A673 (cell line): Measurements from ENCODE around the gene BCAR3. TPM values are rescaled to one million over a fixed set of nuclear protein-coding genes. Genes with fewer than 3 reads are reported as not detected.

Experiments used
- BruUV-seq: library from RNA; stranded (reverse); fragments of 400-500 nt; replicated peaks from 2 replicates; lab custom pipeline; 2021; lab: Mats Ljungman, UMichigan
- CTCF ChIA-PET: fragments of 300-600 bp; sonication (Branson Sonifier 250); formaldehyde crosslinking; loops from one replicate; lab custom pipeline; 2022; ENCODE audit warnings: antibody characterized with exemption; lab: Charles Lee
- POLR2A ChIA-PET: fragments of 300-600 bp; sonication (Branson Sonifier 250); formaldehyde crosslinking; loops from one replicate; lab custom pipeline; 2022; ENCODE audit warnings: antibody characterized with exemption; ENCODE audit not compliant: low non-redundant PET; lab: Charles Lee
- DNase-seq: peaks from one replicate; pipeline ENCODE4 v3.0.0-alpha.2; 2015; ENCODE audit warnings: low spot score
- H3K27ac ChIP-seq: fragments of 200-600 bp; sonication (generic); 2 replicates; pipeline ENCODE4 v1.5.1; 2016; ENCODE audit warnings: mixed run types, low read depth, mild to moderate bottlenecking, mixed read lengths, antibody characterized with exemption, low read length; ENCODE audit not compliant: poor library complexity, severe bottlenecking
- H3K27me3 ChIP-seq: fragments of 200-600 bp; sonication (generic); replicated peaks from 2 replicates; pipeline ENCODE4 v1.6.1; 2017; ENCODE audit warnings: mixed run types, low read depth, mild to moderate bottlenecking, mixed read lengths, antibody characterized with exemption, low read length; ENCODE audit not compliant: insufficient read depth, poor library complexity
- H3K36me3 ChIP-seq: fragments of 200-600 bp; sonication (generic); 2 replicates; pipeline ENCODE4 v1.6.1; 2016; ENCODE audit warnings: mixed run types, mild to moderate bottlenecking, mixed read lengths, antibody characterized with exemption, low read length; ENCODE audit not compliant: insufficient read depth, poor library complexity, severe bottlenecking
- H3K4me1 ChIP-seq: fragments of 200-600 bp; sonication (generic); 2 replicates; pipeline ENCODE4 v1.6.1; 2017; ENCODE audit warnings: mixed run types, mild to moderate bottlenecking, mixed read lengths, antibody characterized with exemption, low read length; ENCODE audit not compliant: insufficient read depth, poor library complexity, severe bottlenecking
- H3K4me3 ChIP-seq: fragments of 200-600 bp; sonication (generic); 2 replicates; pipeline ENCODE4 v1.5.1; 2016; ENCODE audit warnings: low read depth, mixed run types, mild to moderate bottlenecking, mixed read lengths, low read length; ENCODE audit not compliant: poor library complexity, severe bottlenecking
- H3K9me3 ChIP-seq: fragments of 200-600 bp; sonication (generic); 2 replicates; pipeline ENCODE4 v1.6.1; 2016; ENCODE audit warnings: mixed run types, low read depth, mild to moderate bottlenecking, mixed read lengths, antibody characterized with exemption, low read length; ENCODE audit not compliant: poor library complexity, severe bottlenecking
- EZH2 ChIP-seq: fragments of 200-600 bp; sonication (generic); IDR thresholded peaks from 2 replicates; pipeline ENCODE4 v1.6.1; 2017; ENCODE audit warnings: borderline replicate concordance, low read depth, mild to moderate bottlenecking, mixed read lengths, antibody characterized with exemption, low read length; ENCODE audit not compliant: poor library complexity, severe bottlenecking
- intact Hi-C: fragments of 100-400 bp; cut with micrococcal nuclease; formaldehyde crosslinking; loops from one replicate; pipeline ENCODE4 v1.10.0; 2022; ENCODE audit not compliant: unreplicated experiment
- total RNA-seq: library from RNA; stranded (reverse); gene quantifications from 2 replicates; pipeline ENCODE4 v1.2.3, GENCODE V29; 2021
- TF ChIP-seq, protein P1 (sequence below): fragments of 300-800, 200-600 bp; sonication (generic); conservative IDR thresholded peaks from 2 replicates; pipeline ENCODE4 v1.5.1; 2017; ENCODE audit warnings: low read depth, mild to moderate bottlenecking, antibody characterized with exemption, low read length, moderate library complexity, mixed read lengths

Gene BCAR3
- total RNA-seq, 1 experiment from 2014 or later, result 0.90 TPM

DNA sequence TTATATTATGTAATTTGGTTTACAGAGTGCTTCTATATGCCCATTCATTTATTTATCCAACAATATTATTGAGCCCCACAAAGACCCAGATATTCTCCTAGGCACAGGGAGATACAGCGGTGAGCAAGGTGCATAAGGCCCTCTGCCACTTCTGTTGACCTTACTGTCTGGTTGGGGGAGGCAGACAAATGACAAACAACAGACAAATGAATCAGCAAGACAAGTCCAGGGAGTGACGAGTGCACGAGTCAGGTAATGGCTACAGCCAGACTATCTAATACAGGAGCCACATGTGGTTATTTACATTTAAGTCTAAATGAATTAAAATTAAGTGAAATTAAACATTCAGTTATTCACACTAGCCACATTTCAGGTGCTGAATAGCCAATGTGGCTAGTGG lies 22.0 kb upstream of the BCAR3 start:
- Histone ChIP-seq H3K9me3 (no peaks in the 10 kb centered on the region), H3K27ac (no peak overlapping the region), H3K36me3 (no peaks in the 10 kb centered on the region), H3K4me3 (no peak overlapping the region), H3K27me3 (no peaks in the 10 kb centered on the region), H3K4me1 (no peaks in the 10 kb centered on the region)
- ChIA-PET POLR2A (no interaction called here), CTCF (interaction anchor here (0.6 kb wide), 1 partner anchor 74 kb away, joined by 3 read pairs; no protein-coding TSS in a partner anchor)
- DNase-seq, result no peak
- intact Hi-C loops, result no loop called here
- TF ChIP-seq, protein P1, sequence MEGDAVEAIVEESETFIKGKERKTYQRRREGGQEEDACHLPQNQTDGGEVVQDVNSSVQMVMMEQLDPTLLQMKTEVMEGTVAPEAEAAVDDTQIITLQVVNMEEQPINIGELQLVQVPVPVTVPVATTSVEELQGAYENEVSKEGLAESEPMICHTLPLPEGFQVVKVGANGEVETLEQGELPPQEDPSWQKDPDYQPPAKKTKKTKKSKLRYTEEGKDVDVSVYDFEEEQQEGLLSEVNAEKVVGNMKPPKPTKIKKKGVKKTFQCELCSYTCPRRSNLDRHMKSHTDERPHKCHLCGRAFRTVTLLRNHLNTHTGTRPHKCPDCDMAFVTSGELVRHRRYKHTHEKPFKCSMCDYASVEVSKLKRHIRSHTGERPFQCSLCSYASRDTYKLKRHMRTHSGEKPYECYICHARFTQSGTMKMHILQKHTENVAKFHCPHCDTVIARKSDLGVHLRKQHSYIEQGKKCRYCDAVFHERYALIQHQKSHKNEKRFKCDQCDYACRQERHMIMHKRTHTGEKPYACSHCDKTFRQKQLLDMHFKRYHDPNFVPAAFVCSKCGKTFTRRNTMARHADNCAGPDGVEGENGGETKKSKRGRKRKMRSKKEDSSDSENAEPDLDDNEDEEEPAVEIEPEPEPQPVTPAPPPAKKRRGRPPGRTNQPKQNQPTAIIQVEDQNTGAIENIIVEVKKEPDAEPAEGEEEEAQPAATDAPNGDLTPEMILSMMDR, result no peak
- no peak for TF ChIP-seq EZH2
- no TSS peak for BruUV-seq

DNA sequence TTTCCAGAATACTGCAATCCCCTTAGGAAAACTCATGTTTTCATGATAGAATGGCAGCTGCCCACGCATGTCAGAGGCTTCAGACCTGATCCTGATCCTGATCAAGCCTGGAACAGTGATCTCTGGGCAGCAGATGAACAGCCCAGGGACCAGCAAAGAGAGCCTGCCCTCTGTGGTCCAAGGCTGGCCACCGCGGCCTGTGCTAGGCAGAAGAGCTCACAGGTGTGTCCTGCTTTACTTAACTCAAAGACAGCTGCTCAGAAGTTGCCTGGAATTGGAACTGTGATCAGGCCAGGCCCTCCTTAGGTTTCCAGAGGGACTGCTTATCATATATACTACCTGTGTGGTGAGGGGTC lies 21.2 kb upstream of the BCAR3 start:
- BruUV-seq, result no TSS peak
- Histone ChIP-seq H3K9me3 (no peaks in the 10 kb centered on the region), H3K4me3 (no peak overlapping the region), H3K4me1 (no peaks in the 10 kb centered on the region), H3K27me3 (no peaks in the 10 kb centered on the region), H3K36me3 (no peaks in the 10 kb centered on the region), H3K27ac (no peak overlapping the region)
- intact Hi-C loops, result no loop called here
- POLR2A ChIA-PET, result no interaction called here
- no peak for DNase-seq
- TF ChIP-seq EZH2, result no peak
- TF ChIP-seq, protein P1, result no peak
- CTCF ChIA-PET, result no interaction called here

DNA sequence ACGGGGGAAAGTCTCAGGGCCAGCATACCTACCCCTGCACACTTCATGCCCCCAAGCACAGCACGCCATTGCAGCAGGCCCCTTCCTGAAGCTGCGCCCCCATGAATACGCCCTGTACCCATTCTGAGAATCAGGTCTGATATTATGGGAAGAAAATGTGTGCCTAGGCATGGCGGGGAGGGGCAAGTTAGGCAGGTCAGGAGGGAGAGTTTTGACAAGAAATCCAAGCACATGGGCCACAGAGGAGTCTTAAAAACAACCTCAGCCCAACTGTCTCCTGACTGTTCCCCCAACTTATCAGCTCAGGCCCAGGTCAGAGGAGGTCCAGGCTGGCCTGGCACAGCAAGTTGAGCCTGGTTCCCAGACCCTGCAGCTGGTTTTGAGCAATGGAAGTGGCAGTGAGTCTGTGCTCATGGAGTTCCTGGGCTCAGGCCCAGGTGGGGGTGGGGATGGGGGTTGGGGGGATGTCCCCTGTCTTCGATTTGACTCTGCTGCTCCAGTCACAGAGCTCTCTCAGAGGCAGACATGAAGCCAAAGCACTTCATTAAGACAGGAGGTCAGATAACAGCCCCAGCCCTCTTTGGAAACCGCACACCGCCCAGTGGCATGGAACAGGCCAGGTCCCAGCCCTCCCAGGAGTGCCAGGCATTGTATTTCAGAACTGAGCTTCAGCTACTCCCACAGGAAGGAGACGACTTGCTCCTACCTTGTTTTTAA lies 20.6 kb upstream of the BCAR3 start:
- no peak overlapping the region for H3K27ac ChIP-seq
- TF ChIP-seq, protein P1, result no peak
- no peak for TF ChIP-seq EZH2
- no TSS peak for BruUV-seq
- no peaks in the 10 kb centered on the region for H3K9me3 ChIP-seq
- no peak for DNase-seq
- no peak overlapping the region for H3K4me3 ChIP-seq
- H3K4me1 ChIP-seq, result no peaks in the 10 kb centered on the region
- intact Hi-C loops, result no loop called here
- no peaks in the 10 kb centered on the region for H3K36me3 ChIP-seq
- ChIA-PET POLR2A (no interaction called here), CTCF (no interaction called here)
- no peaks in the 10 kb centered on the region for H3K27me3 ChIP-seq
